T-helper 1 cell (primary cell): ENCODE data around the gene KCNA3.

Experiments
- DNase-seq, 5 donors: peaks; one replicate each; pipeline ENCODE4 v3.0.0-alpha.2; 2012 to 2020
- total RNA-seq, 4 donors: gene quantifications; one replicate each; lab custom pipeline; 2026; lab: John Stamatoyannopoulos, UW

The KCNA3 gene
- 303 to 495 (median 378) reads per million in 4 donors for total RNA-seq

DNA sequence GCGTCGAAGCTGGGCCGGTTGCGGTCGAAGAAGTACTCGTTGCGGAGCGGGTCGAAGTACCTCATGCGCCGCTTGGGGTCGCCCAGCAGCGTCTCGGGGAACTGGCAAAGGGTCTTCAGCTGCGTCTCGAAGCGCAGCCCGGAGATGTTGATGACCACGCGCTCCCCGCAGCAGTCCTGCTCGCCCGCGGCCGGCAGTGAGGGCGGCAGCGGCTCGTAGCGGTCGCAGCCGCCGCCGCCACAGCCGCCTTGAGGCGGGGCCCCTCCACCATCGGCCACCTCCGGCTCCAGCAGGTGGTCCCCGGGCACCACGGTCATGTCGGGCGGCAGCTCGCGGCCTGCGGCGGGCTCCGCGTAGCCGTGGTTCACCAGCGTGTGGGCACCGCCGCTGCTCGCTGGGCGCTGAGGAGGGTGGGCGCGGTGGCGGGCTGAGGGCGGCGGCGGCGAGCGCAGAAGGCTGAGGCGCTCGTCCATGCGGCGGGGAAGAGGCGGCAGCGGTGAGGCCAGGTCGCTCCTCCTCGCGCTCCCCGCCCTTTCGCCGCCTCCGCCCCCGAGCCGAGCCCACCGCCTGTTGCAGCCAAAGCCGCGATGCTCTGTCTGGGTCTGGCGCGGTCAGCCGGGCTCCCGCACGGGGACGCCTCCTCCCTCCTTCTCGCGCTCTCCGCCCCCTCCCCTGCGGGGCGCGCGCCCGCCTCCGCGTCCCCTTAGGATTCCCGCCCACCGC, at the start of gene KCNA3:
KCNA3 (minus strand) TSS at position 604 of the 723 bp plus-strand sequence; CDS start at position 473, 131 bp downstream.
- DNase-seq = peak; percentile 56 to 86 (median 65)

- no peak for DNase-seq
Observed at GRCh38 chr1:110722807-110723206, 48.1 kb upstream of the KCNA3 start.

GRCh38 chr1:110719908-110720307, 45.2 kb upstream of the KCNA3 start:
- no peak for DNase-seq

- DNase-seq = no peak
Observed at GRCh38 chr1:110718452-110718851, 43.7 kb upstream of the KCNA3 start.

GRCh38 chr1:110717179-110717578, 42.4 kb upstream of the KCNA3 start:
- no peak for DNase-seq

GRCh38 chr1:110714374-110714995, 39.7 kb upstream of the KCNA3 start:
- DNase-seq = no peak

DNA sequence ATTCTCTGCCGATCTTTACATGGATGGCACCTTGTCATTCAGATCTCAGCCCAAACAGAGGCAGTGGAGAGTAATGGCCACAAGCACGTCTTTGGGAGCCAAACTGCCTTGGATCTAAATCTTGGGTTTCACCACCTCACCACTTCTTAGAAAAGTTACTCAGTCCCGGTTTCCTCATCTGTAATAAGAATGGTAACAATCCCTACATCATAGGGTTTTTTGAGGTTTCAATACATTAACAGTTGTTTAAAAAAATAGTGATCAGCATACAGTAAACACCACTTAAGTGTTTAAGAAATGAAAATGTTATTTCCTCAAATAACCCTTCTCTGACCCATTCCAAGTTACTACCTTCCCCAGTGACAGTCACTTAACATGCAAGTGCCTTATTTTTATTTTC, 38.5 kb upstream of the KCNA3 start:
- peak in 1 of 5 donors; percentile 9 for DNase-seq

DNA sequence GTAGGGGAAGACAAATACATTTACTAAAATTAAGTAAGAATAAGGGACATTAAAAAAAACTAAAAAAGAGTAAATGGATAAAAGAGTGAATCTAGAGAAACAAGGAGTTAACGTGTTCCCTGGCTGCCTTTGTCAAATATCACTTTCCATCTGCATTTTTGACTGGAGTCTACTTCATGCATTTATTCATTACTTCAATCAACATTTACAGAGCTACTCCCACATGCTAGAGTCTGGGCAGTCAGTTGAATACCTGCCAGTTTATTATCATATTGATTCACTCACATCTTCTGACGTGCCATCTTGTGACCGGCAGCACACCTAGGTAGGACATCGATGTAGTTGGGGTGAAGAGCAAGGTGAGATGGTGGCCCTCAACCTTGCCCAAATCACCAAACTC, 35.6 kb upstream of the KCNA3 start:
- DNase-seq = no peak

GRCh38 chr1:110708974-110709440, 34.3 kb upstream of the KCNA3 start:
- no peak for DNase-seq

- DNase-seq = no peak
Observed at GRCh38 chr1:110707232-110707631, 32.5 kb upstream of the KCNA3 start.

GRCh38 chr1:110706621-110707020, 31.9 kb upstream of the KCNA3 start:
- no peak for DNase-seq

DNA sequence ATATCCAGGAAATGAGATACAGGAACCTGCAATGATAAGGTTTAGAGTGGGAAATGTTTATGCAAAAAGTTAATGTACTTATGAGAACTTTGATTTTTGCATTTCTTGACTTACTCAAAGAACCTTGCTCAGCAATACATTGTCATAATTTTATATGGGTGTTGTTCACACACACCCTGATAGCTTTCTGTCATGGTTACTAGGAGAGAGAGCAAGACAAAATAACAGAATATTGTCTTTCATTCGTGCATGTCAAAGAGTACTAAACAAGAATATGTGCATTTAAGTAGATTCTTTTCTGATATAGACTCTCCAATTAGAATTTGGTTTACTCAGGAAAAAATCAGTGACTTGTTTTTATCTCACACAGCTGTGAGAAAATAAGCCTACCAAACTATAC, 27.5 kb upstream of the KCNA3 start:
- no peak for DNase-seq

GRCh38 chr1:110700767-110701166, 26.0 kb upstream of the KCNA3 start:
- no peak for DNase-seq

DNA sequence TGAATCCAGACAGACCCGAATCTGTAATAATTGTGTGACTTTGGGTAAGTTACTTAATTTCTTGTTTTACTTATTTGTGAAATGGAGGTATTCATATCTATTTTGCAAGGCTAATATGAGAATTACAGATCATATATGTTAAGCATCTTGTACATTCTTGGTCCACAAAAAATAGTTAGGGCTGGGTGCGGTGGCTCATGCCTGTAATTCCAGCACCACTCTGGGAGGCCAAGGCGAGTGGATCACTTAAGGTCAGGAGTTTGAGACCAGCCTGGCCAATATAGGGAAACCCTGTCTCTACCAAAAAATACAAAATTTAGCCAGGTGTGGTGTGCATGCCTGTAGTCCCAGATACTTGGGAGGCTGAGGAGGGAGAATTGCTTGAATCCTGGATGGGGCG, 22.9 kb upstream of the KCNA3 start:
- no peak for DNase-seq

DNA sequence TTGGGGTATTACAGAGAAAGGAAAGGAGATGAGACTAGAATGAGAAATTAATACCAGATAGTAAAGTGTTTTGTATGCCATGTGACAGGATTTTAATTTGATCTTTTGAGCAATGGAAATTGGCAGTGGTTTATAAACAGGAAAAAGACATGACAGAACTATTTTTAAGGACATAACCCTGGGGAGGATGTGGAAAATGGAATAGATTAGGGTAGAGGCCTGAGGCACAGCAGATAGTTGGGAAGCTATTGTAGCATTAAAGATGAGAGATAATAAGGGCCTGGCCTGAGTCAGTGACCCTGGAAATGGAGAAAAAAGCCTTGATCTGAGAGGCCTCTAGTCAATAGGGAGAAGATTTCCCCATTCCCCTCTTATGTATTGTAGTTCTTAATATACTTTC, 22.1 kb upstream of the KCNA3 start:
- DNase-seq = no peak

DNA sequence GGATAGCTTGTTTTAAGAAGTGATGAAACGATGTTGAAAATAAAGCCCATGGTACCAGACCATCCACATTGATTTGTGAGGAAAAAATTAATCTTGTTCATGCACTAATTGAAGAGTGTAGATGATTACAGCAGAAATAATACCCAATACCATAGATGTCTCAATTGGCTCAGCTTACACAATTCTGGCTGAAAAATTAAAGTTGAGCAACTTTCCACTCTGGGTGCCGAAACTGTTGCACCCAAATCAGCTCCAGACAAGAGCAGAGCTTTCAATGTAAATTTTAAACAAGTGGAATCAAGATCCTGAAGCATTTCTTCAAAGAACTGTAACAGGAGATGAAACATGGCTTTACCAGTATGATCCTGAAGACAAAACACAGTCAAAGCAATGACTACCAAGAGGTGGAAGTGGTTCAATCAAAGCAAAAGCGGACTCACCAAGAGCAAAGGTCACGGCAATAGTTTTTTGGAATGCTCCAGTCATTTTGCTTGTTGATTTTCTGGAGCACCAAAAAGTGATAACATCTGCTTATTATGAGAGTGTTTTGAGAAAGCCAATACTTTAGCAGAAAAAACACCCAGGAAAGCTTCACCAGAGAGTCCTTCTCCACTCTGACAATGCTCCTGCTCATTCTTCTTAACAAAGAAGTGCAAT, 16.1 kb upstream of the KCNA3 start:
- no peak for DNase-seq

- DNase-seq = no peak
Observed at GRCh38 chr1:110689868-110690267, 15.1 kb upstream of the KCNA3 start.

GRCh38 chr1:110688514-110688913, 13.8 kb upstream of the KCNA3 start:
- DNase-seq = no peak

- DNase-seq = no peak
Observed at GRCh38 chr1:110687250-110687649, 12.5 kb upstream of the KCNA3 start.

DNA sequence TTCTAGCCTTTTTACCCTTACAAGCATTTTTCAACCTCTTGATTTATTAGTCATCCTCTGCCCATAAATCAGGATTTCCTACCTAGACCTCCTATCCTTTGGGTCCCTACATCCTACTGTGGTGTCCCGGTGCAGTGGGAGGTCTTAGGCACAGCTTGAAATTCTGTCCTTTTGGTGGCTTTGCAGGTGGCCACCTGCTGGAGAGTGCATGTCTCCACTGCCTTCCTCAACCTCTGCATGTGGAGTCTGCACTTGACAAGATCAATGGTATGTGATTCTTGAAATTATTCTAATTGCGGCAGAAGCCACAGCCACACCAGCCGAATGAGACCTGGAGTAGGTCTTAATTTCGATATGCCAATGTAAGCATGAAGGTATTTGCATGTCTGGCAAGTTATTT, 11.4 kb upstream of the KCNA3 start:
- DNase-seq = peak in 2 of 5 donors; percentile 19 to 34

GRCh38 chr1:110684491-110684890, 9.8 kb upstream of the KCNA3 start:
- DNase-seq = no peak

DNA sequence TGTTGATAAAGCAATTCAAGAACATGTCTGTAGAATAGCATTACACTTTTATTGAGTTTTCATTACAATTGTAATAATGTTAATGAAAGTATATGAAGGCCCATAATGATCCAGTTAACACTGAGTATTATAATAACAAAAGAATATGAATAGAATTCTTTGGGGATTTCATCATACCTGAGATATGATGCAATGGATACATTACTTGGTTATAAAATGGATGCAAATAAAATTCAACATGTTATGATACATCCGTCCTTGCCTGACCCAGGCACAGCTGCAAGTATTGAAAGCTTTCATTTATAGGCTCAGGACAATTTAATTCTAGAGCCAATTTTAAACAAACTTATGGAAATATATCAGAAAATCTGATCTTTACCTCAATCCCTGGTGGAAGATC, 8.2 kb upstream of the KCNA3 start:
- no peak for DNase-seq

DNA sequence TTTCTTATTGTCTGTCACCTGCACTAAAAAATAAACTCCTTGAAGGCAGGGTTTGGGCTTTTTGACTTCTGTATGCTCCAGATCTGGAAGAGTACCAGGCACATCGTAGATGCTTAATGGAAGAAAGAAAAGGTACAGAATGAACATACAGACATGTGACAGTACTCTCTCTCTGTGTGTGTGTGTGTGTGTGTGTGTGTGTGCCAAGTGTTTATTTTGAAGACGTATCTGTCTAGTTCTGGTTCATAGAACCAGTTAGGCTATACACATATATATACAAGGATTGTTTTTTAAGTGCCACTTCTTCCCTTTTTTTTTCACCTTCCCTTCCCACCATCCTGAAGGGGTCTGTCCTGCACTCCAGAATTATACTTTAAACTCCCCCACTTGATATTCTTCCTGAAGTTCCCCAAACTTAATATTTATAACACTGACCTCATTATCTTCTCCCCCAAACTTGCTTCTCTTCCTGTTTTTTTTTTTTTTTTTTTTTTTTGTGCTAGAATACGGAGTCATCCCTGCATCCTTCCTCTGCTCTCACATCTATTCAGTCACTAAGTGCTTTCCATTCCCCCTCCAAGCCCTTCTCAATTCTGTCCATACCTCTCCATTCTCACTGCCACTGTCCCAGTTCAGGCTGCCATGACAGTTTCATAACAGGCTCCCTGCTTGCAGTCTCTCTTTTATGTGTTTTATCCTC, 5.4 kb upstream of the KCNA3 start:
- no peak for DNase-seq
